Measurements from ENCODE around the gene RANGAP1.
A peak's percentile ranks its signal among the peaks of the same experiment; 100 is the strongest.

RANGAP1 gene

GRCh38 chr22:41237036-41237706, 48.8 kb downstream of the RANGAP1 start:
- DNase-seq (ENCODE audit: low read depth in 3 of 3, low spot score in 1 of 3), result no peak

GRCh38 chr22:41234815-41235695, 50.9 kb downstream of the RANGAP1 start:
- no peak for DNase-seq (ENCODE audit: low read depth in 3 of 3, low spot score in 1 of 3)

GRCh38 chr22:41231369-41231768, 54.6 kb downstream of the RANGAP1 start:
- DNase-seq (ENCODE audit: low read depth in 3 of 3, low spot score in 1 of 3), result no peak

GRCh38 chr22:41230401-41230785, 55.6 kb downstream of the RANGAP1 start:
- DNase-seq (ENCODE audit: low read depth in 3 of 3, low spot score in 1 of 3), result no peak

- DNase-seq (ENCODE audit: low read depth in 3 of 3, low spot score in 1 of 3), result no peak
Measured at GRCh38 chr22:41229730-41230400, 56.1 kb downstream of the RANGAP1 start.

GRCh38 chr22:41229215-41229614, 56.8 kb downstream of the RANGAP1 start:
- DNase-seq (ENCODE audit: low read depth in 3 of 3, low spot score in 1 of 3), result no peak

- DNase-seq (ENCODE audit: low read depth in 3 of 3, low spot score in 1 of 3), result no peak
Measured at GRCh38 chr22:41226723-41227655, 59.0 kb downstream of the RANGAP1 start.

- no peak for DNase-seq (ENCODE audit: low read depth in 3 of 3, low spot score in 1 of 3)
Measured at GRCh38 chr22:41223535-41223934, 62.5 kb downstream of the RANGAP1 start.

GRCh38 chr22:41222846-41223507, 63.0 kb downstream of the RANGAP1 start:
- DNase-seq (ENCODE audit: low read depth in 3 of 3, low spot score in 1 of 3), result no peak

- no peak for DNase-seq (ENCODE audit: low read depth in 3 of 3, low spot score in 1 of 3)
Measured at GRCh38 chr22:41217553-41218157, 68.3 kb downstream of the RANGAP1 start.

- DNase-seq (ENCODE audit: low read depth in 3 of 3, low spot score in 1 of 3), result no peak
Measured at GRCh38 chr22:41216984-41217383, 69.0 kb downstream of the RANGAP1 start.

GRCh38 chr22:41215926-41216325, 70.1 kb downstream of the RANGAP1 start:
- DNase-seq (ENCODE audit: low read depth in 3 of 3, low spot score in 1 of 3), result no peak

- no peak for DNase-seq (ENCODE audit: low read depth in 3 of 3, low spot score in 1 of 3)
Measured at GRCh38 chr22:41215409-41215808, 70.6 kb downstream of the RANGAP1 start.

- no peak for DNase-seq (ENCODE audit: low read depth in 3 of 3, low spot score in 1 of 3)
Measured at GRCh38 chr22:41206719-41207118, 79.3 kb downstream of the RANGAP1 start.

- peak; percentile 92 to 96 (median 93) for DNase-seq (ENCODE audit: low read depth in 3 of 3, low spot score in 1 of 3)
Measured at GRCh38 chr22:41204992-41205900, 80.7 kb downstream of the RANGAP1 start, which contains the start of gene L3MBTL2. Gene L3MBTL2, plus strand, starts transcription at chr22:41205312. Its CDS starts 51 bp downstream, at chr22:41205363.

GRCh38 chr22:41204066-41204465, 81.9 kb downstream of the RANGAP1 start:
- no peak for DNase-seq (ENCODE audit: low read depth in 3 of 3, low spot score in 1 of 3)

- DNase-seq (ENCODE audit: low read depth in 3 of 3, low spot score in 1 of 3), result no peak
Measured at GRCh38 chr22:41203118-41203517, 82.9 kb downstream of the RANGAP1 start.

GRCh38 chr22:41201141-41201540, 84.8 kb downstream of the RANGAP1 start:
- no peak for DNase-seq (ENCODE audit: low read depth in 3 of 3, low spot score in 1 of 3)

Data from stimulated activated CD4-positive, alpha-beta T cell treated with anti-CD3 and anti-CD28 coated beads, TNF-alpha, amount 100 ng/mL, for 1 hour (primary cell).